HepG2 (cell line): ENCODE results near the gene P2RY6. TPM values are rescaled to one million over a fixed set of nuclear protein-coding genes. Genes with fewer than 3 reads are reported as not detected.
A peak's percentile ranks its signal among the peaks of the same experiment; 100 is the strongest.

ENCODE experiments used
- CEBPG ChIP-seq: IDR thresholded peaks from 2 replicates; pipeline ENCODE4 v1.6.1; 2016
- KMT2A ChIP-seq: sonication (generic); formaldehyde crosslinking; IDR thresholded peaks from 2 replicates; pipeline ENCODE4 v1.4.0; 2020; ENCODE audit warnings: missing genetic modification reagents
- ZNF10 ChIP-seq: sonication (generic); formaldehyde crosslinking; IDR thresholded peaks from 2 replicates; pipeline ENCODE4 v1.4.0; 2020; ENCODE audit warnings: mild to moderate bottlenecking, low read depth, missing genetic modification reagents, borderline replicate concordance
- ZNF318 ChIP-seq: sonication (generic); formaldehyde crosslinking; IDR thresholded peaks from 2 replicates; pipeline ENCODE4 v1.4.0; 2020; ENCODE audit warnings: mild to moderate bottlenecking, missing genetic modification reagents
- ZNF367 ChIP-seq: sonication (generic); formaldehyde crosslinking; IDR thresholded peaks from 2 replicates; pipeline ENCODE4 v1.4.0; 2020; ENCODE audit warnings: missing genetic modification reagents, borderline replicate concordance
- ZNF710 ChIP-seq: sonication (generic); formaldehyde crosslinking; IDR thresholded peaks from 2 replicates; pipeline ENCODE4 v1.5.0; 2020; ENCODE audit warnings: mild to moderate bottlenecking, missing genetic modification reagents, borderline replicate concordance
- polyA plus RNA-seq, 8 experiments: library from polyadenylated mRNA; depleted of rRNA in 3 of 8; stranded (reverse) in 7 of 8; unstranded in 1 of 8; fragments of >200 nt; fragmentation: Illumina TruSeq in 4 of 8; extraction: Trizol in 4 of 8; gene quantifications; 2 replicates each; pipeline versions ENCODE4 v1.2.1 to v1.2.3, GENCODE V29; 2011 to 2016; ENCODE audit warnings: low read depth in 4 of 8, missing spikeins in 1 of 8, mixed read lengths in 1 of 8; ENCODE audit not compliant: insufficient read depth in 1 of 8
- total RNA-seq, 5 experiments: library from RNA; depleted of rRNA; stranded (reverse); fragments of >200 nt; fragmentation: Illumina TruSeq; extraction: Trizol; gene quantifications; 2 replicates each; pipeline ENCODE4 v1.2.3, GENCODE V29; 2016; ENCODE audit warnings: low read depth in 1 of 5
- TF ChIP-seq, protein P1 (sequence below): sonication (generic); formaldehyde crosslinking; conservative IDR thresholded peaks from 2 replicates; pipeline ENCODE4 v1.8.0; 2022; ENCODE audit warnings: mild to moderate bottlenecking, moderate library complexity, missing genetic modification reagents
- TF ChIP-seq, protein P2 (sequence below): sonication (generic); formaldehyde crosslinking; IDR thresholded peaks from 2 replicates; pipeline ENCODE4 v1.4.0; 2020; ENCODE audit warnings: missing genetic modification reagents
- TF ChIP-seq, protein P3 (sequence below): IDR thresholded peaks from 2 replicates; pipeline ENCODE4 v1.4.0; 2020; ENCODE audit warnings: mild to moderate bottlenecking, missing genetic modification reagents

Gene P2RY6
- total and polyA plus RNA-seq, 2 of the 13 experiments (the other 11 are each of a cell fraction or from before 2014, with no cell fraction given), result 0.09 to 0.29 TPM

DNA sequence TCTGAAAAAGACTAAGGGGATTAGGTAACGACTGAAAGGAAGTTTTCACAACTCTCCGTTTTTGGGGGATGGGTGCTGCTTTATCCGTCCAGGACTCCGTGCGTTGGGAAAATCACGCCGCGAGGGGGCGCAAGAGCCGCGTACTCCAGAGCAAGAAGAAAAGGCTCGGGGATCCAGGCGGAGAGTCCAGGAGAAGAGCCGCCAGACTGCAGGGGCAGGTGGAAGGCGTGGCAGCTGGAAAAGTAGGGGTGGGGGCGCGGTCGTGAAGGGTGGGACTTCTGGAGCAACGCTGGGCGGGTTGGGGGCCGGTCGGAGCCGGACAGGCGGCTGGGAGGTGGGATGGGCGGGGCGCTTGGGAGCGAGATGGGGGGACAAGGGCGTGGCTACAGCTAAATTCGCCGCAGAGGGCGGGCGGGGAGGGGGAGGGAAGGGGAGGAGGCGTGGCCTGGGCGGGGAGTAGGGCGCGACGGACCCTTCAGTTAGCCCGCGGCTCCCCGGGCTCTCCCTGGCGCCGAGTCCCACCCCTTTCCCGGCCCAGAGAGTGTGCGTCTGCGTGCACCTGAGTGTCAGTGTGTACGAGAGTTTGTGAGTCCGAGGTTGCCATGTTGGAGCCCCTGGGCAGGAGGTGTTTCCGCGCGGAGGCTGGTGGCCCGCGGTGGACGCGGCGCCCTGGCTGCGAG lies 35.3 kb downstream of the P2RY6 start (continued):
- TF ChIP-seq, protein P1, sequence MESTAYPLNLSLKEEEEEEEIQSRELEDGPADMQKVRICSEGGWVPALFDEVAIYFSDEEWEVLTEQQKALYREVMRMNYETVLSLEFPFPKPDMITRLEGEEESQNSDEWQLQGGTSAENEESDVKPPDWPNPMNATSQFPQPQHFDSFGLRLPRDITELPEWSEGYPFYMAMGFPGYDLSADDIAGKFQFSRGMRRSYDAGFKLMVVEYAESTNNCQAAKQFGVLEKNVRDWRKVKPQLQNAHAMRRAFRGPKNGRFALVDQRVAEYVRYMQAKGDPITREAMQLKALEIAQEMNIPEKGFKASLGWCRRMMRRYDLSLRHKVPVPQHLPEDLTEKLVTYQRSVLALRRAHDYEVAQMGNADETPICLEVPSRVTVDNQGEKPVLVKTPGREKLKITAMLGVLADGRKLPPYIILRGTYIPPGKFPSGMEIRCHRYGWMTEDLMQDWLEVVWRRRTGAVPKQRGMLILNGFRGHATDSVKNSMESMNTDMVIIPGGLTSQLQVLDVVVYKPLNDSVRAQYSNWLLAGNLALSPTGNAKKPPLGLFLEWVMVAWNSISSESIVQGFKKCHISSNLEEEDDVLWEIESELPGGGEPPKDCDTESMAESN (CRISPR knock-in tag), result 0 out of 2 replicates have a peak, but pooled peaks have one; percentile 9
- peak; percentile 8; the same call in 1 of the 2 replicates for TF ChIP-seq ZNF710 (CRISPR knock-in tag)
- no peak for TF ChIP-seq ZNF367
- TF ChIP-seq ZNF10 (CRISPR knock-in tag), result no peak
- peak; percentile 32; the same call in 1 of the 2 replicates for TF ChIP-seq KMT2A (CRISPR knock-in tag)
- TF ChIP-seq CEBPG, result 0 out of 2 replicates have a peak, but pooled peaks have one; percentile 9
- TF ChIP-seq, protein P2, sequence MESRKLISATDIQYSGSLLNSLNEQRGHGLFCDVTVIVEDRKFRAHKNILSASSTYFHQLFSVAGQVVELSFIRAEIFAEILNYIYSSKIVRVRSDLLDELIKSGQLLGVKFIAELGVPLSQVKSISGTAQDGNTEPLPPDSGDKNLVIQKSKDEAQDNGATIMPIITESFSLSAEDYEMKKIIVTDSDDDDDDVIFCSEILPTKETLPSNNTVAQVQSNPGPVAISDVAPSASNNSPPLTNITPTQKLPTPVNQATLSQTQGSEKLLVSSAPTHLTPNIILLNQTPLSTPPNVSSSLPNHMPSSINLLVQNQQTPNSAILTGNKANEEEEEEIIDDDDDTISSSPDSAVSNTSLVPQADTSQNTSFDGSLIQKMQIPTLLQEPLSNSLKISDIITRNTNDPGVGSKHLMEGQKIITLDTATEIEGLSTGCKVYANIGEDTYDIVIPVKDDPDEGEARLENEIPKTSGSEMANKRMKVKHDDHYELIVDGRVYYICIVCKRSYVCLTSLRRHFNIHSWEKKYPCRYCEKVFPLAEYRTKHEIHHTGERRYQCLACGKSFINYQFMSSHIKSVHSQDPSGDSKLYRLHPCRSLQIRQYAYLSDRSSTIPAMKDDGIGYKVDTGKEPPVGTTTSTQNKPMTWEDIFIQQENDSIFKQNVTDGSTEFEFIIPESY, result no peak
- TF ChIP-seq ZNF318 (CRISPR knock-in tag), result no peak
- TF ChIP-seq, protein P3, sequence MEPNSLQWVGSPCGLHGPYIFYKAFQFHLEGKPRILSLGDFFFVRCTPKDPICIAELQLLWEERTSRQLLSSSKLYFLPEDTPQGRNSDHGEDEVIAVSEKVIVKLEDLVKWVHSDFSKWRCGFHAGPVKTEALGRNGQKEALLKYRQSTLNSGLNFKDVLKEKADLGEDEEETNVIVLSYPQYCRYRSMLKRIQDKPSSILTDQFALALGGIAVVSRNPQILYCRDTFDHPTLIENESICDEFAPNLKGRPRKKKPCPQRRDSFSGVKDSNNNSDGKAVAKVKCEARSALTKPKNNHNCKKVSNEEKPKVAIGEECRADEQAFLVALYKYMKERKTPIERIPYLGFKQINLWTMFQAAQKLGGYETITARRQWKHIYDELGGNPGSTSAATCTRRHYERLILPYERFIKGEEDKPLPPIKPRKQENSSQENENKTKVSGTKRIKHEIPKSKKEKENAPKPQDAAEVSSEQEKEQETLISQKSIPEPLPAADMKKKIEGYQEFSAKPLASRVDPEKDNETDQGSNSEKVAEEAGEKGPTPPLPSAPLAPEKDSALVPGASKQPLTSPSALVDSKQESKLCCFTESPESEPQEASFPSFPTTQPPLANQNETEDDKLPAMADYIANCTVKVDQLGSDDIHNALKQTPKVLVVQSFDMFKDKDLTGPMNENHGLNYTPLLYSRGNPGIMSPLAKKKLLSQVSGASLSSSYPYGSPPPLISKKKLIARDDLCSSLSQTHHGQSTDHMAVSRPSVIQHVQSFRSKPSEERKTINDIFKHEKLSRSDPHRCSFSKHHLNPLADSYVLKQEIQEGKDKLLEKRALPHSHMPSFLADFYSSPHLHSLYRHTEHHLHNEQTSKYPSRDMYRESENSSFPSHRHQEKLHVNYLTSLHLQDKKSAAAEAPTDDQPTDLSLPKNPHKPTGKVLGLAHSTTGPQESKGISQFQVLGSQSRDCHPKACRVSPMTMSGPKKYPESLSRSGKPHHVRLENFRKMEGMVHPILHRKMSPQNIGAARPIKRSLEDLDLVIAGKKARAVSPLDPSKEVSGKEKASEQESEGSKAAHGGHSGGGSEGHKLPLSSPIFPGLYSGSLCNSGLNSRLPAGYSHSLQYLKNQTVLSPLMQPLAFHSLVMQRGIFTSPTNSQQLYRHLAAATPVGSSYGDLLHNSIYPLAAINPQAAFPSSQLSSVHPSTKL (CRISPR knock-in tag), result peak; percentile 19
